Karpas-422 (cell line): ENCODE data around the gene SLC25A36. TPM values are rescaled to one million over a fixed set of nuclear protein-coding genes. Genes with fewer than 3 reads are reported as not detected.
"Not testable (repeated sequence)": the region's sequence is repeated elsewhere in the genome, so short reads cannot be mapped to it uniquely, and the experiment has no call there.

ENCODE experiments used
- DNase-seq: peaks from one replicate; pipeline ENCODE4 v3.0.0-alpha.2; 2015
- H2AFZ ChIP-seq: fragments of 200-600 bp; sonication (generic); 2 replicates; pipeline ENCODE4 v1.6.1; 2014; ENCODE audit warnings: antibody characterized with exemption, low read length, mixed read lengths
- H3K27ac ChIP-seq: fragments of 200-600 bp; sonication (generic); 2 replicates; pipeline ENCODE4 v1.5.1; 2014; ENCODE audit warnings: mild to moderate bottlenecking, low read length, moderate library complexity
- H3K27me3 ChIP-seq: fragments of 200-600 bp; sonication (generic); 2 replicates; pipeline ENCODE4 v1.6.1; 2014; ENCODE audit warnings: low read length, mixed read lengths
- H3K36me3 ChIP-seq: fragments of 200-600 bp; sonication (generic); 2 replicates; pipeline ENCODE4 v1.6.1; 2014; ENCODE audit warnings: low read length, mixed read lengths; ENCODE audit not compliant: insufficient read depth
- H3K4me1 ChIP-seq: fragments of 200-600 bp; sonication (generic); 2 replicates; pipeline ENCODE4 v1.6.1; 2014; ENCODE audit warnings: mild to moderate bottlenecking, low read length, mixed read lengths
- H3K4me2 ChIP-seq: fragments of 200-600 bp; sonication (generic); 2 replicates; pipeline ENCODE4 v1.6.1; 2014; ENCODE audit warnings: low read length, low read depth, mild to moderate bottlenecking; ENCODE audit not compliant: poor library complexity, severe bottlenecking
- H3K4me3 ChIP-seq: fragments of 200-600 bp; sonication (generic); 2 replicates; pipeline ENCODE4 v1.5.1; 2014; ENCODE audit warnings: mild to moderate bottlenecking, antibody characterized with exemption, low read length, mixed read lengths
- H3K79me2 ChIP-seq: fragments of 200-600 bp; sonication (generic); 2 replicates; pipeline ENCODE4 v1.6.1; 2014; ENCODE audit warnings: mild to moderate bottlenecking, low read length, mixed read lengths
- H3K9ac ChIP-seq: fragments of 200-600 bp; sonication (generic); 2 replicates; pipeline ENCODE4 v1.6.0; 2014; ENCODE audit warnings: low read length
- H3K9me2 ChIP-seq: fragments of 200-600 bp; sonication (generic), shearing (Covaris generic); replicated peaks from 2 replicates; pipeline ENCODE4 v1.6.0; 2014; ENCODE audit warnings: mild to moderate bottlenecking, low read length, moderate library complexity; ENCODE audit not compliant: insufficient read depth
- H3K9me3 ChIP-seq: fragments of 300-700, 200-600 bp; sonication (generic); 2 replicates; pipeline ENCODE4 v1.6.1; 2014; ENCODE audit warnings: low read length, mixed read lengths
- H4K20me1 ChIP-seq: fragments of 200-600 bp; sonication (generic); 2 replicates; pipeline ENCODE4 v1.6.1; 2014; ENCODE audit warnings: mild to moderate bottlenecking, antibody characterized with exemption, low read length, low read depth; ENCODE audit not compliant: insufficient read depth
- total RNA-seq: library from RNA; depleted of rRNA; stranded (reverse); fragments of >200 nt; shearing (Covaris generic); gene quantifications from 2 replicates; pipeline ENCODE4 v1.2.3, GENCODE V29; 2014; ENCODE audit warnings: low replicate concordance

Gene SLC25A36
- total RNA-seq, 1 experiment from 2014 or later: 204 TPM

- H3K9ac ChIP-seq, H4K20me1 ChIP-seq, H3K4me1 ChIP-seq, H3K36me3 ChIP-seq, H3K79me2 ChIP-seq, H3K27me3 ChIP-seq, H3K4me2 ChIP-seq, H3K27ac ChIP-seq, H3K9me2 ChIP-seq, H3K4me3 ChIP-seq, H3K9me3 ChIP-seq, H2AFZ ChIP-seq, DNase-seq: not testable (repeated sequence)
Observed at GRCh38 chr3:140987792-140988191, 46.2 kb downstream of the SLC25A36 start.

- no peaks in the 10 kb centered on the region for H3K9me2 ChIP-seq
- no peak overlapping the region for H3K27ac ChIP-seq
- H3K4me2 ChIP-seq: no peak overlapping the region
- H4K20me1 ChIP-seq: no peaks in the 10 kb centered on the region
- H3K4me1 ChIP-seq: no peaks in the 10 kb centered on the region
- no peaks in the 10 kb centered on the region for H3K79me2 ChIP-seq
- H2AFZ ChIP-seq: no peak overlapping the region
- H3K9ac ChIP-seq: no peak overlapping the region
- H3K36me3 ChIP-seq: no peaks in the 10 kb centered on the region
- no peak overlapping the region for H3K4me3 ChIP-seq
- H3K27me3 ChIP-seq: no peaks in the 10 kb centered on the region
- DNase-seq: no peak
- H3K9me3 ChIP-seq: no peaks in the 10 kb centered on the region
Observed at GRCh38 chr3:140994316-140994715, 52.7 kb downstream of the SLC25A36 start.

GRCh38 chr3:140994861-140995260 lies 53.2 kb downstream of the SLC25A36 start:
- not testable (repeated sequence) for H3K9me2 ChIP-seq, H2AFZ ChIP-seq, H3K4me1 ChIP-seq, H3K27ac ChIP-seq, H3K9me3 ChIP-seq, H3K4me2 ChIP-seq, H3K9ac ChIP-seq, H3K79me2 ChIP-seq, H4K20me1 ChIP-seq, DNase-seq, H3K27me3 ChIP-seq, H3K36me3 ChIP-seq, H3K4me3 ChIP-seq

- H3K9me3 ChIP-seq: no peaks in the 10 kb centered on the region
- H3K27me3 ChIP-seq: no peaks in the 10 kb centered on the region
- no peak overlapping the region for H3K4me2 ChIP-seq
- no peaks in the 10 kb centered on the region for H4K20me1 ChIP-seq
- no peaks in the 10 kb centered on the region for H3K36me3 ChIP-seq
- no peaks in the 10 kb centered on the region for H3K9me2 ChIP-seq
- H3K9ac ChIP-seq: no peak overlapping the region
- no peaks in the 10 kb centered on the region for H3K79me2 ChIP-seq
- DNase-seq: no peak
- no peak overlapping the region for H2AFZ ChIP-seq
- no peak overlapping the region for H3K27ac ChIP-seq
- H3K4me3 ChIP-seq: no peak overlapping the region
- no peaks in the 10 kb centered on the region for H3K4me1 ChIP-seq
Observed at GRCh38 chr3:140995881-140996280, 54.2 kb downstream of the SLC25A36 start.

GRCh38 chr3:141000027-141000663 lies 58.5 kb downstream of the SLC25A36 start:
- Histone ChIP-seq H3K79me2 (no peaks in the 10 kb centered on the region), H2AFZ (no peak overlapping the region), H3K4me3 (no peak overlapping the region), H3K27me3 (no peaks in the 10 kb centered on the region), H3K36me3 (no peaks in the 10 kb centered on the region), H3K9me3 (no peaks in the 10 kb centered on the region), H4K20me1 (no peaks in the 10 kb centered on the region), H3K9me2 (no peaks in the 10 kb centered on the region), H3K27ac (no peak overlapping the region), H3K4me2 (no peak overlapping the region), H3K4me1 (no peaks in the 10 kb centered on the region), H3K9ac (no peak overlapping the region)
- DNase-seq: peak; percentile 85

- no peaks in the 10 kb centered on the region for H3K36me3 ChIP-seq
- H3K4me1 ChIP-seq: no peaks in the 10 kb centered on the region
- H4K20me1 ChIP-seq: no peaks in the 10 kb centered on the region
- H3K9me2 ChIP-seq: no peaks in the 10 kb centered on the region
- DNase-seq: no peak
- no peak overlapping the region for H3K4me3 ChIP-seq
- H3K79me2 ChIP-seq: no peaks in the 10 kb centered on the region
- H3K27me3 ChIP-seq: no peaks in the 10 kb centered on the region
- H3K9me3 ChIP-seq: no peaks in the 10 kb centered on the region
- no peak overlapping the region for H3K4me2 ChIP-seq
- no peak overlapping the region for H2AFZ ChIP-seq
- no peak overlapping the region for H3K9ac ChIP-seq
- no peak overlapping the region for H3K27ac ChIP-seq
Observed at GRCh38 chr3:141000686-141001085, 59.0 kb downstream of the SLC25A36 start.

GRCh38 chr3:141006344-141006743 lies 64.7 kb downstream of the SLC25A36 start:
- Histone ChIP-seq H3K4me2 (no peak overlapping the region), H3K79me2 (no peaks in the 10 kb centered on the region), H3K9ac (no peak overlapping the region), H4K20me1 (no peaks in the 10 kb centered on the region), H3K4me1 (no peaks in the 10 kb centered on the region), H3K4me3 (no peak overlapping the region), H3K27me3 (no peaks in the 10 kb centered on the region), H3K27ac (no peak overlapping the region), H3K9me3 (no peaks in the 10 kb centered on the region), H3K36me3 (no peaks in the 10 kb centered on the region), H3K9me2 (no peaks in the 10 kb centered on the region), H2AFZ (no peak overlapping the region)
- DNase-seq: no peak

- Histone ChIP-seq H3K9me3 (no peaks in the 10 kb centered on the region), H3K9ac (no peak overlapping the region), H3K79me2 (no peaks in the 10 kb centered on the region), H4K20me1 (no peaks in the 10 kb centered on the region), H3K4me3 (no peak overlapping the region), H3K9me2 (no peaks in the 10 kb centered on the region), H3K4me1 (no peaks in the 10 kb centered on the region), H3K27ac (no peak overlapping the region), H2AFZ (no peak overlapping the region), H3K27me3 (no peaks in the 10 kb centered on the region), H3K4me2 (no peak overlapping the region), H3K36me3 (no peaks in the 10 kb centered on the region)
- no peak for DNase-seq
Observed at GRCh38 chr3:141009496-141009895, 67.9 kb downstream of the SLC25A36 start.
